GM12878 (cell line): ENCODE results near the gene RPRD1B. TPM values are rescaled to one million over a fixed set of nuclear protein-coding genes. Genes with fewer than 3 reads are reported as not detected.

ENCODE experiments used
- BCL11A ChIP-seq: IDR thresholded peaks from 2 replicates; pipeline ENCODE4 v1.6.1; 2011; ENCODE audit warnings: low read depth, low read length
- CHD4 ChIP-seq: fragments of 200-600 bp; sonication (generic); IDR thresholded peaks from 2 replicates; pipeline ENCODE4 v1.6.1; 2016; ENCODE audit warnings: mild to moderate bottlenecking
- CREB1 ChIP-seq: IDR thresholded peaks from 2 replicates; pipeline ENCODE4 v1.6.1; 2012; ENCODE audit warnings: low read depth, mild to moderate bottlenecking, inconsistent platforms
- DPF2 ChIP-seq: fragments of 450-650 bp; IDR thresholded peaks from 2 replicates; pipeline ENCODE4 v1.6.1; 2017; ENCODE audit warnings: mild to moderate bottlenecking
- EGR1 ChIP-seq, 2 experiments: IDR thresholded peaks; 1 replicate in 1 of 2; 2 replicates in 1 of 2; pipeline ENCODE4 v1.6.1; 2011 to 2012; ENCODE audit warnings: low read depth in 2 of 2, low read length in 2 of 2, borderline replicate concordance in 1 of 2, mild to moderate bottlenecking in 1 of 2, moderate library complexity in 1 of 2
- EP300 ChIP-seq, 2 experiments: fragments of 150-350 bp in 1 of 2; IDR thresholded peaks; 2 replicates each; pipeline ENCODE4 v1.6.1; 2011 to 2012; ENCODE audit warnings: low read depth in 2 of 2, low read length in 2 of 2, borderline replicate concordance in 1 of 2, improper control_type of control experiment in 1 of 2, inconsistent platforms in 1 of 2; ENCODE audit not compliant: control insufficient read depth in 1 of 2
- FOS ChIP-seq: IDR thresholded peaks from 3 replicates; pipeline ENCODE4 v1.6.1; 2011; ENCODE audit warnings: borderline replicate concordance; ENCODE audit not compliant: insufficient read length; ENCODE audit errors: extremely low read depth
- FOXK2 ChIP-seq: fragments of 450-650 bp; IDR thresholded peaks from 2 replicates; pipeline ENCODE4 v1.6.1; 2017; ENCODE audit warnings: mild to moderate bottlenecking, moderate library complexity
- HDAC2 ChIP-seq: fragments of 200-600 bp; sonication (generic); IDR thresholded peaks from 2 replicates; pipeline ENCODE4 v1.6.1; 2017
- HDAC6 ChIP-seq: fragments of 200-600 bp; sonication (generic); IDR thresholded peaks from one replicate; pipeline ENCODE4 v1.8.0; 2017; ENCODE audit warnings: antibody characterized with exemption; ENCODE audit not compliant: unreplicated experiment
- IKZF1 ChIP-seq: fragments of 450-650 bp; conservative IDR thresholded peaks from 2 replicates; pipeline ENCODE4 v1.6.1; 2017; ENCODE audit warnings: antibody characterized with exemption, mild to moderate bottlenecking
- MTA2 ChIP-seq: fragments of 450-650 bp; IDR thresholded peaks from 2 replicates; pipeline ENCODE4 v1.6.1; 2016; ENCODE audit warnings: low read depth, mild to moderate bottlenecking, moderate library complexity
- MXI1 ChIP-seq: fragments of 150-350 bp; IDR thresholded peaks from 2 replicates; pipeline ENCODE4 v1.6.1; 2011; ENCODE audit warnings: low read depth, mild to moderate bottlenecking, inconsistent platforms, low read length, improper control_type of control experiment
- POLR2AphosphoS2 ChIP-seq: IDR thresholded peaks from 2 replicates; pipeline ENCODE4 v1.6.1; 2011; ENCODE audit warnings: low read depth, mild to moderate bottlenecking, low read length, improper control_type of control experiment, moderate library complexity
- RELA ChIP-seq: fragments of 450-650 bp; IDR thresholded peaks from 2 replicates; pipeline ENCODE4 v1.8.0; 2014; ENCODE audit warnings: borderline replicate concordance; ENCODE audit not compliant: partially characterized antibody
- RFX5 ChIP-seq: IDR thresholded peaks from 2 replicates; pipeline ENCODE4 v1.6.1; 2011; ENCODE audit warnings: low read depth, low read length, improper control_type of control experiment
- SIN3A ChIP-seq: IDR thresholded peaks from 2 replicates; pipeline ENCODE4 v1.6.1; 2012; ENCODE audit warnings: low read depth, low read length, improper control_type of control experiment
- SMAD1 ChIP-seq: fragments of 450-650 bp; IDR thresholded peaks from 2 replicates; pipeline ENCODE4 v1.6.1; 2018; ENCODE audit warnings: mild to moderate bottlenecking, low read depth; ENCODE audit not compliant: partially characterized antibody
- SMC3 ChIP-seq: IDR thresholded peaks from 2 replicates; pipeline ENCODE4 v1.6.1; 2011; ENCODE audit warnings: low read length, improper control_type of control experiment, borderline replicate concordance
- STAT3 ChIP-seq: IDR thresholded peaks from 2 replicates; pipeline ENCODE4 v1.6.1; 2011; ENCODE audit warnings: low read depth, low read length, improper control_type of control experiment
- SUPT20H ChIP-seq: IDR thresholded peaks from 2 replicates; pipeline ENCODE4 v1.6.1; 2011; ENCODE audit warnings: low read depth, mild to moderate bottlenecking, low read length, moderate library complexity, borderline replicate concordance; ENCODE audit not compliant: control insufficient read depth
- SUZ12 ChIP-seq: fragments of 200-600 bp; sonication (generic); IDR thresholded peaks from one replicate; pipeline ENCODE4 v1.6.1; 2018; ENCODE audit warnings: antibody characterized with exemption, mild to moderate bottlenecking; ENCODE audit not compliant: unreplicated experiment
- TARDBP ChIP-seq: IDR thresholded peaks from 2 replicates; pipeline ENCODE4 v1.6.1; 2016; ENCODE audit warnings: borderline replicate concordance
- TCF12 ChIP-seq: IDR thresholded peaks from 2 replicates; pipeline ENCODE4 v1.6.1; 2011; ENCODE audit warnings: low read depth, mild to moderate bottlenecking, low read length
- ZNF24 ChIP-seq: fragments of 450-650 bp; IDR thresholded peaks from 2 replicates; pipeline ENCODE4 v1.6.1; 2017; ENCODE audit warnings: antibody characterized with exemption, mild to moderate bottlenecking
- ZNF622 ChIP-seq: fragments of 450-650 bp; IDR thresholded peaks from 2 replicates; pipeline ENCODE4 v1.6.1; 2017; ENCODE audit warnings: mild to moderate bottlenecking, inconsistent platforms
- ZZZ3 ChIP-seq: IDR thresholded peaks from 2 replicates; pipeline ENCODE4 v1.6.1; 2011; ENCODE audit warnings: low read depth; ENCODE audit not compliant: control insufficient read depth, insufficient read length
- polyA plus RNA-seq, 11 experiments: library from polyadenylated mRNA; depleted of rRNA in 4 of 11; unstranded in 6 of 11; stranded (reverse) in 5 of 11; fragments of >200 nt; fragmentation: Nextera tagmentation in 4 of 11; fragmentation: Illumina TruSeq in 1 of 11; extraction: Ambion mirVana in 4 of 11; extraction: Trizol in 1 of 11; gene quantifications; 1 replicate in 1 of 11; 2 replicates in 10 of 11; pipeline versions ENCODE4 v1.2.1 to v1.2.3, GENCODE V29; 2011 to 2016; ENCODE audit warnings: inconsistent platforms in 2 of 11, missing spikeins in 2 of 11, low read depth in 1 of 11
- total RNA-seq, 4 experiments: library from RNA; depleted of rRNA in 3 of 4; stranded (reverse); fragments of >200 nt in 3 of 4; fragmentation: Illumina TruSeq in 1 of 4; extraction: Trizol in 1 of 4; gene quantifications; 2 replicates each; pipeline versions ENCODE4 v1.2.1 to v1.2.3, GENCODE V29; 2013 to 2021
- TF ChIP-seq, protein P1 (sequence below): fragments of 450-650 bp; IDR thresholded peaks from 2 replicates; pipeline ENCODE4 v1.6.1; 2017; ENCODE audit warnings: mild to moderate bottlenecking
- TF ChIP-seq, protein P2 (sequence below): fragments of 450-650 bp; IDR thresholded peaks from 2 replicates; pipeline ENCODE4 v1.6.1; 2016; ENCODE audit warnings: mild to moderate bottlenecking

The RPRD1B gene
- total and polyA plus RNA-seq, 10 of the 15 experiments (the other 5 are each of a cell fraction or from before 2014, with no cell fraction given), result 5.2 to 40.2 (median 30.0) TPM

DNA sequence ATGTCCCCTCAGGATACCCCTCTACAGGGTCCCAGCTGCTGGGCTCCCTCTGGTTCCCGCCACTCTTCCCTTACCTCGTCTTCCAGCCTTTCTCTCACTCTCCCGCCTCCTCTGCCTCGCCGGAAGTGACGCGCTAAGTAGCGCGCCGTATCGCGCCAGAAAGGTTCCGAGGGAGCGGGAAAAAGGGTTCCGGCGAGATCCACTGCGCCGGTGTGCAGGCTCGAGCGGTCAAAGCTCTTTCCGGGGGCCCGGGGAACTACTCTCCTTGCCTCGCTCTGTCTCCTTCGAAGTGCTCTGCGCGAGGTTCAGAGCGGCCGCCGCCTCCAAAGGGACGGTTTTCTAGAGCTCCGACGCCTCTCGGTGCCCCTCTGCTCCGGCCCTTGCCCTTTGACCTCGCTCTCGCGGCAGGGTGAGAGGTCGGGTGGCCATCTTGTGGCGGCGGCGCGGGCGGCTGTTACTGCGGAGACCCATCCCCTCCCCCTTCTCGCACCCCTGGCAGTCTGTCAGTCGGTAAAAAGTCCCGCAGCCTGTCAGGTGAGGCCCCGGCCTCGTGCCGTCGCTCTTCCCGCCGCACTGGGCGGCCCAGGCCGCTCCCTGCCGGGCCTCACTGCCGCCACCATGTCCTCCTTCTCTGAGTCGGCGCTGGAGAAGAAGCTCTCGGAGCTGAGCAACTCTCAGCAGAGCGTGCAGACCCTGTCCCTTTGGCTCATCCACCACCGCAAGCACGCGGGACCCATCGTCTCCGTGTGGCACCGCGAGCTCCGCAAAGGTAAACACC is at the start of gene RPRD1B, which contains the start of gene TTI1 (continued):
- TF ChIP-seq, protein P1, sequence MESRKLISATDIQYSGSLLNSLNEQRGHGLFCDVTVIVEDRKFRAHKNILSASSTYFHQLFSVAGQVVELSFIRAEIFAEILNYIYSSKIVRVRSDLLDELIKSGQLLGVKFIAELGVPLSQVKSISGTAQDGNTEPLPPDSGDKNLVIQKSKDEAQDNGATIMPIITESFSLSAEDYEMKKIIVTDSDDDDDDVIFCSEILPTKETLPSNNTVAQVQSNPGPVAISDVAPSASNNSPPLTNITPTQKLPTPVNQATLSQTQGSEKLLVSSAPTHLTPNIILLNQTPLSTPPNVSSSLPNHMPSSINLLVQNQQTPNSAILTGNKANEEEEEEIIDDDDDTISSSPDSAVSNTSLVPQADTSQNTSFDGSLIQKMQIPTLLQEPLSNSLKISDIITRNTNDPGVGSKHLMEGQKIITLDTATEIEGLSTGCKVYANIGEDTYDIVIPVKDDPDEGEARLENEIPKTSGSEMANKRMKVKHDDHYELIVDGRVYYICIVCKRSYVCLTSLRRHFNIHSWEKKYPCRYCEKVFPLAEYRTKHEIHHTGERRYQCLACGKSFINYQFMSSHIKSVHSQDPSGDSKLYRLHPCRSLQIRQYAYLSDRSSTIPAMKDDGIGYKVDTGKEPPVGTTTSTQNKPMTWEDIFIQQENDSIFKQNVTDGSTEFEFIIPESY, result no peak
- no peak for TF ChIP-seq HDAC2
- no peak for TF ChIP-seq RFX5
- no peak; the same call in 1 of the 2 replicates for TF ChIP-seq POLR2AphosphoS2
- no peak for TF ChIP-seq EGR1 (IDR thresholded peaks at IDR 0.05; ENCODE audit: borderline replicate concordance in 1 of 2, low read depth in 2 of 2, low read length in 2 of 2)
- TF ChIP-seq DPF2, result peak; percentile 54; the same call in 1 of the 2 replicates
- TF ChIP-seq IKZF1, result peak; percentile 93
- TF ChIP-seq SMC3, result no peak
- TF ChIP-seq MXI1, result peak; percentile 100
- TF ChIP-seq CHD4, result no peak
- no peak for TF ChIP-seq STAT3
- TF ChIP-seq FOS, result no peak
- peak; percentile 99 for TF ChIP-seq MTA2
- peak; percentile 73; the same call in 1 of the 2 replicates for TF ChIP-seq TARDBP
- TF ChIP-seq CREB1, result peak; percentile 98
- TF ChIP-seq, protein P2, sequence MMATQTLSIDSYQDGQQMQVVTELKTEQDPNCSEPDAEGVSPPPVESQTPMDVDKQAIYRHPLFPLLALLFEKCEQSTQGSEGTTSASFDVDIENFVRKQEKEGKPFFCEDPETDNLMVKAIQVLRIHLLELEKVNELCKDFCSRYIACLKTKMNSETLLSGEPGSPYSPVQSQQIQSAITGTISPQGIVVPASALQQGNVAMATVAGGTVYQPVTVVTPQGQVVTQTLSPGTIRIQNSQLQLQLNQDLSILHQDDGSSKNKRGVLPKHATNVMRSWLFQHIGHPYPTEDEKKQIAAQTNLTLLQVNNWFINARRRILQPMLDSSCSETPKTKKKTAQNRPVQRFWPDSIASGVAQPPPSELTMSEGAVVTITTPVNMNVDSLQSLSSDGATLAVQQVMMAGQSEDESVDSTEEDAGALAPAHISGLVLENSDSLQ, result peak; percentile 51
- TF ChIP-seq SMAD1, result no peak
- TF ChIP-seq ZNF24, result no peak
- no peak for TF ChIP-seq EP300 (IDR thresholded peaks at IDR 0.05; ENCODE audit: borderline replicate concordance in 1 of 2, control insufficient read depth in 1 of 2, low read depth in 2 of 2, low read length in 2 of 2)
- no peak for TF ChIP-seq ZNF622
- 0 out of 2 replicates have a peak, but pooled peaks have one; percentile 15 for TF ChIP-seq TCF12
- TF ChIP-seq SIN3A, result peak; percentile 84
- no peak for TF ChIP-seq SUPT20H
- no peak for TF ChIP-seq ZZZ3
- peak; percentile 78 for TF ChIP-seq RELA
- no peak for TF ChIP-seq BCL11A
- no peak for TF ChIP-seq SUZ12
- no peak for TF ChIP-seq HDAC6
- no peak for TF ChIP-seq FOXK2
